ENCODE data around the gene FUBP3.

DNA sequence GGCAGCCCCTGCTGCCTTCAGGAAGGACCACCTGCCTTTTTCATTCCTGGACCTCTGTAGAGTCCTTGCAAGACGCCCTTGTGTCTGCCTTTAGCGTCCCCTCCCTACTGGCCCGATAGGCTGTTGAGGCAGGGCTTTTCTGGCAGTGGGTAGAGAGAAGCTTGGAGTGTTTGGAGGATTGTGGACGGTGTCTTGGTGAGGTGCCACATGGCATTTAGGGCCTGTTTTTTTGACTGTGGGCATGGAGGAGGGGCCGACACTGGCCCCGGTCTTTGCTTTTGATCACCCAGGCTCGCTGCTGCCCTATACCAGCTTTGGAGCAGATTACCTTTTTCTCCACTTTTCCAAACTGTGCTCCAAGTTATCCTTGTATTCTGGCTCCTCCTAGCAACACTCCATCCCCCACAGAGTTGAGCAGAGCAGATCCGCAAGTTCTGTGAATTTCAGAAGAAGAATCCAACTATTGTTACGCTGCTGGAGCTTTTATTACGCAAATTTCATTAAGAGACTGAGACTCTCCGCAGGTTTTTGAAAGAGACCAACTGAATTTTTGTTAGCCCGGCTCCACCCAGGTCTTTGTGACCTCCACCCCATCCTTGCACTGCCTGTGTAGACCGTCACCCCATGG lies 50.2 kb downstream of the FUBP3 start:
- TF ChIP-seq, protein P1, sequence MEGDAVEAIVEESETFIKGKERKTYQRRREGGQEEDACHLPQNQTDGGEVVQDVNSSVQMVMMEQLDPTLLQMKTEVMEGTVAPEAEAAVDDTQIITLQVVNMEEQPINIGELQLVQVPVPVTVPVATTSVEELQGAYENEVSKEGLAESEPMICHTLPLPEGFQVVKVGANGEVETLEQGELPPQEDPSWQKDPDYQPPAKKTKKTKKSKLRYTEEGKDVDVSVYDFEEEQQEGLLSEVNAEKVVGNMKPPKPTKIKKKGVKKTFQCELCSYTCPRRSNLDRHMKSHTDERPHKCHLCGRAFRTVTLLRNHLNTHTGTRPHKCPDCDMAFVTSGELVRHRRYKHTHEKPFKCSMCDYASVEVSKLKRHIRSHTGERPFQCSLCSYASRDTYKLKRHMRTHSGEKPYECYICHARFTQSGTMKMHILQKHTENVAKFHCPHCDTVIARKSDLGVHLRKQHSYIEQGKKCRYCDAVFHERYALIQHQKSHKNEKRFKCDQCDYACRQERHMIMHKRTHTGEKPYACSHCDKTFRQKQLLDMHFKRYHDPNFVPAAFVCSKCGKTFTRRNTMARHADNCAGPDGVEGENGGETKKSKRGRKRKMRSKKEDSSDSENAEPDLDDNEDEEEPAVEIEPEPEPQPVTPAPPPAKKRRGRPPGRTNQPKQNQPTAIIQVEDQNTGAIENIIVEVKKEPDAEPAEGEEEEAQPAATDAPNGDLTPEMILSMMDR (IDR thresholded peaks at IDR 0.05): no peak
- no peak for TF ChIP-seq POLR2AphosphoS5 (IDR thresholded peaks at IDR 0.05)
- no peak for TF ChIP-seq EP300 (IDR thresholded peaks at IDR 0.05; ENCODE audit: low read depth)
- TF ChIP-seq POLR2A (IDR thresholded peaks at IDR 0.05): no peak
